Measurements from ENCODE around the gene UPP1.

- TF ChIP-seq REST (IDR thresholded peaks at IDR 0.05; ENCODE audit: insufficient read depth in 1 of 2, low read depth in 2 of 2, low read length in 2 of 2), result no peak
- no peak for TF ChIP-seq TAF1 (IDR thresholded peaks at IDR 0.05; ENCODE audit: borderline replicate concordance, insufficient read depth, low read length)
These were observed 60.0 kb downstream of the UPP1 start for GRCh38 chr7:48149058-48149457.
